ENCODE data around the gene SMIM7. TPM values are rescaled to one million over a fixed set of nuclear protein-coding genes. Genes with fewer than 3 reads are reported as not detected.

The SMIM7 gene
- 10 to 100 TPM; 50.9 to 56.7 TPM for total RNA-seq

DNA sequence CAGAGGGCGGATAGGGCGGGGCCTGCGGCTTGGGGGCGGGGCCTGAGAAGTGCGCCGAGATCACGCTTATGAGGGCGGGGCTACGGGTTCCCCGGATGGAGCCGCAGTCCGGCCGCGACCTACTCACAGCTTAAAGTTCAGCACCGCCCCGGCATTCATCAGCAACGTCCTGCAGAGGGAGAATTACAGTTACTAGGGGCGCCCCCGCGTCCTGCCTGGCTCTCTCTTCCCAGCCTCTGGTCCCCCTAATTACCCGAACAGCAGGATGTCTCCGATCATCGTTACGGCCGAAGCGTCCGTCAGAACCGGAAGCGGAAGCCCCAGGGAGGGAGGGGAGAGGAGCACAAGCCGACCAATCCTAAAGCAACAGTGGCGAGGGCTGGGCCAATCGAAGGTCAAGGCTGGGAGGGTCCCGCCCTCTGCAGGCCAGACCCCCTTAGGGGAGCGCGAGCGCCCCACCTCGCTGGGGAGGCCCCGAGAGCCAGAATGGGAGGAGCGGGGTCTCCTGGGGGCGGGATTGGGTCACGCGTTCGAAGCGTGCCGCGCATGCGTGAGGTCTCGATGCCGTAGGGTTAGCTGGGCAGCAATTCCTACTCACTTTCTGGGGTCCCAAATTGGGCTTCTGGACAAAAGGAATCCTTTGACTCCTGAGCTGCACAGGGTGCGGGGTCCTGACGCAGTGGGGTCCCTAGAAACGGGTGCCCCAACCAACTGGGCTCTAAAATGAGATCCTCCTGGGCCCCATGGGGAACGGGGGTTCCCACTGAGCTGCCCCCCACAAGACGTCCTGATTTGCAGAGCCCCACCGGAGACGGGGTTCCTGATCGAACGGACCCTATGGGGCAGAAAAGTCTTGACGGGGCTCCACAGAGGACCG, at the start of gene SMIM7:
Gene SMIM7 (minus strand): TSS at position 313 of the 877 bp plus-strand sequence. CDS start 34 bp downstream, at position 279.
- TF ChIP-seq, protein P1, sequence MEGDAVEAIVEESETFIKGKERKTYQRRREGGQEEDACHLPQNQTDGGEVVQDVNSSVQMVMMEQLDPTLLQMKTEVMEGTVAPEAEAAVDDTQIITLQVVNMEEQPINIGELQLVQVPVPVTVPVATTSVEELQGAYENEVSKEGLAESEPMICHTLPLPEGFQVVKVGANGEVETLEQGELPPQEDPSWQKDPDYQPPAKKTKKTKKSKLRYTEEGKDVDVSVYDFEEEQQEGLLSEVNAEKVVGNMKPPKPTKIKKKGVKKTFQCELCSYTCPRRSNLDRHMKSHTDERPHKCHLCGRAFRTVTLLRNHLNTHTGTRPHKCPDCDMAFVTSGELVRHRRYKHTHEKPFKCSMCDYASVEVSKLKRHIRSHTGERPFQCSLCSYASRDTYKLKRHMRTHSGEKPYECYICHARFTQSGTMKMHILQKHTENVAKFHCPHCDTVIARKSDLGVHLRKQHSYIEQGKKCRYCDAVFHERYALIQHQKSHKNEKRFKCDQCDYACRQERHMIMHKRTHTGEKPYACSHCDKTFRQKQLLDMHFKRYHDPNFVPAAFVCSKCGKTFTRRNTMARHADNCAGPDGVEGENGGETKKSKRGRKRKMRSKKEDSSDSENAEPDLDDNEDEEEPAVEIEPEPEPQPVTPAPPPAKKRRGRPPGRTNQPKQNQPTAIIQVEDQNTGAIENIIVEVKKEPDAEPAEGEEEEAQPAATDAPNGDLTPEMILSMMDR (IDR thresholded peaks at IDR 0.05) = peak in 1 of 2 donors; percentile 47
- Histone ChIP-seq H3K27ac (peak within 1 kb of the TSS; percentile 94 to 95), H3K4me3 (peak within 1 kb of the TSS; percentile 78 to 82), H3K9me3 (no peaks in the 10 kb centered on the region), H3K27me3 (no peaks in the 10 kb centered on the region), H3K4me1 (peaks cover 0 to 28% of the 10 kb centered on the region in 2 donors), H3K36me3 (peaks cover 23% of the 10 kb centered on the region)
- DNase-seq (ENCODE audit: low spot score) = peak; percentile 98

DNA sequence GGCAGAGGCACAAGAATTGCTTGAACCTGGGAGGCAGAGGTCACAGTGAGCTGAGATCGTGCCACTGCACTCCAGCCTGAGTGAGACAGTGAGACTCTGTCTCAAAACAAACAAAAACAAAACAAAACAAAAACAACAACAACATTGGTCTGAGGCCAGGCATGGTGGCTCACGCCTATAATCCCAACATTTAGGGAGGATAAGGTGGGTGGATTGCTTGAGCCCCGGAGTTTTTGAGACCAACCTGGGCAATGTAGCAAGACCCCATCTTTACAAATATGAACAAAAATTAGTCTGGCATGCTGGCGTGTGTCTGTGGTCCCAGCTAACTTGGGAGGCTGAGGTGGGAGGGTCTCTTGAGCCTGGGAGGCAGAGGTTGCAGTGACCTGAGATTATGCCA, 43.7 kb upstream of the SMIM7 start:
- Histone ChIP-seq H3K9me3 (no peaks in the 10 kb centered on the region), H3K4me3 (no peak overlapping the region), H3K27me3 (no peaks in the 10 kb centered on the region), H3K27ac (no peak overlapping the region), H3K36me3 (no peaks in the 10 kb centered on the region), H3K4me1 (peaks cover 0 to 15% of the 10 kb centered on the region in 2 donors)
- TF ChIP-seq, protein P1 (IDR thresholded peaks at IDR 0.05) = no peak
- no peak for DNase-seq (ENCODE audit: low spot score)

DNA sequence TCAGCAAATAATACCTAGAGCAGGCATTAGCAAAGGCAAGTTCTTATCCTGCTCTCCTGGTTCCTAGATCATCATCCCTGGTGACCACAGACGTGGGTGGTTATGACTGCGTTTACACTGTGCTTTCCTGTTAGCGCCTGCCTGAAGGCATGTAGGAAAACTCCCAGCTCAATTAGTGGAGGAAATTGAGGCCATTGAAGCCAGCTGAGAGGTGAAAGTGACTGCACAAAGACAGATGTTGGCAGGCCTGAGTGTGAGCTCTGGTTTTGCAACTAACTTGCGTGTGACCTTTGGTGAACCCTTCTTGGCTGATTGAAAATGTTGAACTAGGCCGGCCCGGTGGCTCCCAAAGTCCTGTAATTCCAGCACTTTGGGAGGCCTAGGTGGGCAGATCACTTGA, 42.2 kb upstream of the SMIM7 start:
- Histone ChIP-seq H3K27ac (no peak overlapping the region), H3K27me3 (no peaks in the 10 kb centered on the region), H3K36me3 (no peaks in the 10 kb centered on the region), H3K4me1 (peaks cover 0 to 17% of the 10 kb centered on the region in 2 donors), H3K4me3 (no peak overlapping the region), H3K9me3 (no peaks in the 10 kb centered on the region)
- TF ChIP-seq, protein P1 (IDR thresholded peaks at IDR 0.05) = no peak
- peak; percentile 61 for DNase-seq (ENCODE audit: low spot score)

DNA sequence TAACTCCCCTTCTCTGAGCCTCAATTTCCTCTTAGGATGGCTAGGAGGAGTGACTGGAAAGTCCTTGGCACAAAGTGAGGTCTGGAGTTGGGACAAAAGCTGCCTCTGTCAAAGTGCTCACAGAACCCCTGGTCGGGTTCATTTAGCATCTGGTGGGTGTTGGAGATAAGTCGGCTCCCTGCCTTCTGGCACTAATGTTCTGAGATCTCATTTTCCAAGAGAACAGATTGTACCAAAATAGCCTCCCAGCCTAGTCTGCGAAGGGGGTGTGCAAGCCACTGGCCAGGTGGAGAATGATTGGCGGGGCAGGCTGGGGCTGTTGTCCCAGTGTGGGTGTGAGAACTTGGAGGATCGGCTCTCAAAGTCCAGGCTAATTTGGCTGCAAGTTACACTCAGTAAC, 39.0 kb upstream of the SMIM7 start:
- no peaks in the 10 kb centered on the region for H3K9me3 ChIP-seq
- no peak overlapping the region for H3K4me3 ChIP-seq
- H3K27me3 ChIP-seq = no peaks in the 10 kb centered on the region
- peaks cover 0 to 17% of the 10 kb centered on the region in 2 donors for H3K4me1 ChIP-seq
- no peak overlapping the region for H3K27ac ChIP-seq
- no peak for DNase-seq (ENCODE audit: low spot score)
- H3K36me3 ChIP-seq = no peaks in the 10 kb centered on the region
- TF ChIP-seq, protein P1 (IDR thresholded peaks at IDR 0.05) = no peak

DNA sequence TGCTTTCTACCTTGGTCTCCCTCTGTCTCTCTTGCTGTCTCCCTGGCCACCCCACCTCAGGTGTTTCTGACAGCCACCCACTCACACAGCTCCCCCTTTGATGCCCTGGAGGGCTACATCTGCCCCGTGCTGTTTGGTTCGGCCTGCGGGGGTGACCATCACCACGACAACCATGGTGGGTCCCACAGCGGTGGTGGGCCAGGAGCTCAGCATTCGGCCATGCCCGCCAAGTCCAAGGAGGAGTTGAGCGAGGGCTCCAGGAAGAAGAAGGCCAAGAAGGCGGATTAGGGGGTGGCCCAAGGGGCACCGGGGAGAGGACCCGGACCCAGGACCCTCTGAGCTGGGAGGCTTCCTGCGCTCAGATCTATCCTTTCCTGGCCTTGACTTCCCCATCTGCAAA, 28.1 kb upstream of the SMIM7 start:
- no peak overlapping the region for H3K4me3 ChIP-seq
- no peaks in the 10 kb centered on the region for H3K36me3 ChIP-seq
- no peaks in the 10 kb centered on the region for H3K4me1 ChIP-seq
- H3K27me3 ChIP-seq = no peaks in the 10 kb centered on the region
- peaks cover 0 to 4% of the 10 kb centered on the region in 2 donors for H3K9me3 ChIP-seq
- TF ChIP-seq, protein P1 (IDR thresholded peaks at IDR 0.05) = no peak
- no peak for DNase-seq (ENCODE audit: low spot score)
- H3K27ac ChIP-seq = no peak overlapping the region

All from right atrium auricular region (tissue), 2 donors.